ENCODE data around the gene TPM4. TPM values are rescaled to one million over a fixed set of nuclear protein-coding genes. Genes with fewer than 3 reads are reported as not detected.
A peak's percentile ranks its signal among the peaks of the same experiment; 100 is the strongest.

TPM4 gene
- total RNA-seq, 4 donors from 2014 or later = 471 to 530 (median 493) TPM

DNA sequence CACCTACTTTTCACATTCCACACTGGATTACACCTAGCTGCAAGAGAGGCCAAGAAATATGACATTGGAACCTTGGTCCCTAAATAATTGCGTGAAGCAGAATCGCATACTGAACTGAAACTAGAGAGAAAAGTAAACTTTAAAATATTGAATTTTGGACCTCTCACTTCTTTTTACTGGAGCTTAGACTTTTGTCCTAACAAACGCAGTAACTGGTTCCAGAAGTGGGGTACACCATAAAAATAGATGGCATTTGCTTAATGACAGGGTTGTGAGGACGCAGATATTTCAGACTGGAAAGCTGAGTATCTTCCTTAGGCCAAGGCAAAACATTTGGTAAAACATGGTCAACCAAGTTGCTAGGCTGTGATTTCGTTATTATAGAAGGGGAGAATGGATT is 19.2 kb upstream of the TPM4 start:
- no peaks in the 10 kb centered on the region for H3K36me3 ChIP-seq
- TF ChIP-seq POLR2A (IDR thresholded peaks at IDR 0.05) = no peak
- TF ChIP-seq EP300 (IDR thresholded peaks at IDR 0.05) = no peak
- TF ChIP-seq, protein P1, sequence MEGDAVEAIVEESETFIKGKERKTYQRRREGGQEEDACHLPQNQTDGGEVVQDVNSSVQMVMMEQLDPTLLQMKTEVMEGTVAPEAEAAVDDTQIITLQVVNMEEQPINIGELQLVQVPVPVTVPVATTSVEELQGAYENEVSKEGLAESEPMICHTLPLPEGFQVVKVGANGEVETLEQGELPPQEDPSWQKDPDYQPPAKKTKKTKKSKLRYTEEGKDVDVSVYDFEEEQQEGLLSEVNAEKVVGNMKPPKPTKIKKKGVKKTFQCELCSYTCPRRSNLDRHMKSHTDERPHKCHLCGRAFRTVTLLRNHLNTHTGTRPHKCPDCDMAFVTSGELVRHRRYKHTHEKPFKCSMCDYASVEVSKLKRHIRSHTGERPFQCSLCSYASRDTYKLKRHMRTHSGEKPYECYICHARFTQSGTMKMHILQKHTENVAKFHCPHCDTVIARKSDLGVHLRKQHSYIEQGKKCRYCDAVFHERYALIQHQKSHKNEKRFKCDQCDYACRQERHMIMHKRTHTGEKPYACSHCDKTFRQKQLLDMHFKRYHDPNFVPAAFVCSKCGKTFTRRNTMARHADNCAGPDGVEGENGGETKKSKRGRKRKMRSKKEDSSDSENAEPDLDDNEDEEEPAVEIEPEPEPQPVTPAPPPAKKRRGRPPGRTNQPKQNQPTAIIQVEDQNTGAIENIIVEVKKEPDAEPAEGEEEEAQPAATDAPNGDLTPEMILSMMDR (IDR thresholded peaks at IDR 0.05) = no peak
- 34 to 43% methylated on average over 5 of the region's 5 CpGs for WGBS, 2 donors
- H3K4me3 ChIP-seq = no peak overlapping the region
- no peak for DNase-seq (ENCODE audit: low spot score in 2 of 2)
- H3K9me3 ChIP-seq = peaks cover 0 to 45% (median 0%) of the 10 kb centered on the region in 4 donors
- no peak overlapping the region for H3K27ac ChIP-seq
- no peaks in the 10 kb centered on the region for H3K27me3 ChIP-seq
- H3K4me1 ChIP-seq = no peaks in the 10 kb centered on the region

DNA sequence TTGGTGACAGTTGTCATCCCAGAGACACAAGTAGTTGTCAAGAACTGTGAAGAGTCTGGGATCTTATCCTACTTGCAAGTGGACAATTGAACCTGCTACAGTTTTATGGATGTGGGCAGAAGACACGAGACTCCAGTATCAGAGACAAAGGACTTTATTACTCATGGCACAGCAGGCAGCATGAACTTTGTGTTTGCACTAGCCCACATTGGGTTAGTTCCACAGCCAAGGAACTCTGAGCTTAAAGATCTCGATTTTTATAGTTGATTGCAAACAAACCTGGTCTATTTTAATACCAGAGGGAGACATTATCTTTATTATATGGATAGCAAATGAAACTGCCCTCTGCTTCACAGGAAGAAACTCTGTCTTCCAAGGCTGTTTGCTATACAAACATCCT is 16.0 kb upstream of the TPM4 start:
- H3K4me3 ChIP-seq = no peak overlapping the region
- 21 to 29% methylated on average over 2 of the region's 2 CpGs for WGBS, 2 donors
- no peaks in the 10 kb centered on the region for H3K36me3 ChIP-seq
- TF ChIP-seq EP300 (IDR thresholded peaks at IDR 0.05) (no peak), POLR2A (IDR thresholded peaks at IDR 0.05) (no peak)
- TF ChIP-seq, protein P1 (IDR thresholded peaks at IDR 0.05) = no peak
- no peak for DNase-seq (ENCODE audit: low spot score in 2 of 2)
- H3K9me3 ChIP-seq = peaks cover 0 to 49% (median 0%) of the 10 kb centered on the region in 4 donors
- H3K27me3 ChIP-seq = no peaks in the 10 kb centered on the region
- H3K27ac ChIP-seq = no peak overlapping the region
- no peaks in the 10 kb centered on the region for H3K4me1 ChIP-seq

DNA sequence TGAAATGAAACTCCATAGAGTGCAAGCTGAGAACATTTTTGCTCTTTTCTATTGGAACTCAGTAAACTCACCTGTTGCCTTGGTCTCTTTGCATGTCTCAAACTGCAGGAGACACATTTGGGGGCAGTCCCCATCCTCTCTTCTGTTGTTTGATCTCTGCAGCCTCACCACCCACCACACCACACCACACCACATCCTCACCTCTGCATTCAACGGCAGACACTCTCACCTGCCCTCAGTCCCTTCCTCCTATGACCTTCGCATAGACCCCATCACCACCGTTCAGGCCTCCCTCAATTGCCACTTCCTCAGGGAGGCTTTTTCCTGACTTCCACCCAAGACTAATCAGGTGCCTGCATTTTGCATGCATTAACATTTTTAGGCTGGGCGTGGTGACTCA is 14.4 kb upstream of the TPM4 start:
- H3K4me3 ChIP-seq = no peak overlapping the region
- DNase-seq (ENCODE audit: low spot score in 2 of 2) = no peak
- H3K36me3 ChIP-seq = no peaks in the 10 kb centered on the region
- WGBS, 2 donors = 67 to 76% methylated on average over 4 of the region's 4 CpGs
- no peak overlapping the region for H3K27ac ChIP-seq
- H3K4me1 ChIP-seq = peaks cover 0 to 2% (median 0%) of the 10 kb centered on the region in 4 donors
- H3K27me3 ChIP-seq = no peaks in the 10 kb centered on the region
- H3K9me3 ChIP-seq = peaks cover 0 to 37% (median 0%) of the 10 kb centered on the region in 4 donors
- TF ChIP-seq POLR2A (IDR thresholded peaks at IDR 0.05) = no peak

DNA sequence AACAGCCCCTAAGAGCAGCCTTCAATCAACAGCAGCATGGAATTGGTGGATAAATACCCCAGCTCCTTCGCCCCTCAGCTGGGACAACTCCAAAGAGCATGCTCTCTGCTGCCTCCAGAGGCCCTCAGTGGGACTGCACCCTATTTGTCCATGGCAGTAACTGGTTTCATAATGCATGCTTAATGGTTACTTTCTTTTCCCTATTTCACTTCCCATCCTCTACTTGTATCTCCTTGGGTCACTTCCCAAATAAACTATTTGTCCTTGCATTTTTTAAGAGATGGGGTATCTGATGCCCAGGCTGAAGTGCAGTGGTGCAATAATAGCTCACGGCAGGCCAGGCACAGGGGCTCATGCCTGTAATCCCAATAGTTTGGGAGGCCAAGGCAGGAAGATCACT is 13.5 kb upstream of the TPM4 start:
- no peak for DNase-seq (ENCODE audit: low spot score in 2 of 2)
- H3K36me3 ChIP-seq = no peaks in the 10 kb centered on the region
- WGBS, 2 donors = 65 to 73% methylated on average over 2 of the region's 2 CpGs
- peaks cover 0 to 8% (median 0%) of the 10 kb centered on the region in 4 donors for H3K4me1 ChIP-seq
- no peak overlapping the region for H3K4me3 ChIP-seq
- TF ChIP-seq EP300 (IDR thresholded peaks at IDR 0.05) (peak in 1 of 2 donors; percentile 11), POLR2A (IDR thresholded peaks at IDR 0.05) (no peak)
- TF ChIP-seq, protein P1 (IDR thresholded peaks at IDR 0.05) = peak; percentile 49 to 79 (median 65)
- peaks cover 0 to 34% (median 0%) of the 10 kb centered on the region in 4 donors for H3K9me3 ChIP-seq
- H3K27ac ChIP-seq = no peak overlapping the region
- no peaks in the 10 kb centered on the region for H3K27me3 ChIP-seq

DNA sequence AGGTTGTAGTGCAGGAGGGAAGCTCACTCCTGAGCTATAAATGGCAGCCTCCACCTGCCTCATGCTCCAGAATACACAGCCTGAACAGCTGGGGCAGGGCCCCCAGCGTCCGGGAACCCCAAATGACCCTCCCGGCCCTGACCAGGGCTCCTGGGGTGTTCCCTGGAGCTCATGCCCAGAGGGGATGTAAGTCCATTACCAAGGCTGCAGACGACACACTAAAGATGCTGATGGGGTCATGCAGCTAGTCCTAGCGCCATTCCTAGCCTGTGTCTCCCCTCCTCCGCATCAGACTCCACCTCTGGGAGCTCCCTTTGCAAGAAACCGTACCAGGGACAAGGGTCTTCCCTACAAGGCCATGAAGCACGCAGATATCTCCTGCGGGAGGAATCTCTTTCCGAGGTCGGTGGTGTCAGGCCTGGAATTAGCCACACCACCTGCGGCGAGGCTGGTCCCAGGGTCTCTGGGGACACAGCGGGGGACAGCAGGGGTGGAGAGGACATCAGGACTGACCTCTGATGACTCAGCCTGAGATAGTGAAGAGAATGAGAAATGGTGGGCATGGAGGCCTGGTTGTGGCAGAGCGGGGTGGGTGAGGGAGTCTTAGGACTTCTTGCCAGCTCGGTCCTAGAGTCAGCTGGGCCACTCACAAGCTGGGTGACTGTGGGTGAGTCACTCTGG is 11.9 kb upstream of the TPM4 start:
- TF ChIP-seq, protein P1 (IDR thresholded peaks at IDR 0.05) = no peak
- TF ChIP-seq EP300 (IDR thresholded peaks at IDR 0.05) = no peak
- TF ChIP-seq POLR2A (IDR thresholded peaks at IDR 0.05) = no peak
- peaks cover 0 to 8% (median 0%) of the 10 kb centered on the region in 4 donors for H3K4me1 ChIP-seq
- no peaks in the 10 kb centered on the region for H3K36me3 ChIP-seq
- H3K9me3 ChIP-seq = peaks cover 0 to 33% (median 0%) of the 10 kb centered on the region in 4 donors
- H3K4me3 ChIP-seq = no peak overlapping the region
- 74 to 83% methylated on average over 14 to 16 of the region's 16 CpGs for WGBS, 2 donors
- no peak for DNase-seq (ENCODE audit: low spot score in 2 of 2)
- peak overlapping the region in 1 of 4 donors; percentile 55 for H3K27ac ChIP-seq
- no peaks in the 10 kb centered on the region for H3K27me3 ChIP-seq
